ENCODE measurements around the gene IGF2BP3.

DNA sequence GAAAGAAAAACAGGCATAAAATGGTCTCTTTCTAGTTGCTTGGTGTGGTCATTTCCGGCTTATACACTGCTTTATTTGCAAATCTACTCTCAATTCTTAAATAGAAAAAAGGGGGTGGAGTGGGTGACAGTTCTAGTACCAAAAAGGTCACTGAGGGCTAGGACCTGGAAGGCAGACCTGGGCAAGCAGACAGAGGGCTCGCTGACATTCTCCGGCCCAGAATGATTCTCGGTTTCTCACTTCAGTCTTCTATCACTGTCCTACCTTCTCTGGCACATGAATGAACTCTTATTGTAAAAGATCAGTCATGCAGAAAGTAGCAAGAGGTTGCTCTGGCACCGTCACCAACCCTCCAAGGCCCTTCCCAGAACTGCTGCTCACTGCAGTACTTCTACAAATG lies 117.1 kb downstream of the IGF2BP3 start:
- TF ChIP-seq, protein P1, sequence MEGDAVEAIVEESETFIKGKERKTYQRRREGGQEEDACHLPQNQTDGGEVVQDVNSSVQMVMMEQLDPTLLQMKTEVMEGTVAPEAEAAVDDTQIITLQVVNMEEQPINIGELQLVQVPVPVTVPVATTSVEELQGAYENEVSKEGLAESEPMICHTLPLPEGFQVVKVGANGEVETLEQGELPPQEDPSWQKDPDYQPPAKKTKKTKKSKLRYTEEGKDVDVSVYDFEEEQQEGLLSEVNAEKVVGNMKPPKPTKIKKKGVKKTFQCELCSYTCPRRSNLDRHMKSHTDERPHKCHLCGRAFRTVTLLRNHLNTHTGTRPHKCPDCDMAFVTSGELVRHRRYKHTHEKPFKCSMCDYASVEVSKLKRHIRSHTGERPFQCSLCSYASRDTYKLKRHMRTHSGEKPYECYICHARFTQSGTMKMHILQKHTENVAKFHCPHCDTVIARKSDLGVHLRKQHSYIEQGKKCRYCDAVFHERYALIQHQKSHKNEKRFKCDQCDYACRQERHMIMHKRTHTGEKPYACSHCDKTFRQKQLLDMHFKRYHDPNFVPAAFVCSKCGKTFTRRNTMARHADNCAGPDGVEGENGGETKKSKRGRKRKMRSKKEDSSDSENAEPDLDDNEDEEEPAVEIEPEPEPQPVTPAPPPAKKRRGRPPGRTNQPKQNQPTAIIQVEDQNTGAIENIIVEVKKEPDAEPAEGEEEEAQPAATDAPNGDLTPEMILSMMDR (IDR thresholded peaks at IDR 0.05) = no peak
- no peak for TF ChIP-seq POLR2A (IDR thresholded peaks at IDR 0.05)
